HEK293 (cell line): Measurements from ENCODE around the gene NCF2.

ENCODE experiments used
- EGR2 ChIP-seq: fragments of 450-650 bp; formaldehyde crosslinking; IDR thresholded peaks from 2 replicates; pipeline ENCODE4 v1.5.1; 2016; ENCODE audit warnings: low read depth, missing biosample characterization, missing genetic modification characterization
- ELK4 ChIP-seq: IDR thresholded peaks from 2 replicates; pipeline ENCODE4 v1.6.1; 2011; ENCODE audit warnings: mild to moderate bottlenecking, low read depth, low read length, borderline replicate concordance
- GLIS2 ChIP-seq: fragments of 450-650 bp; formaldehyde crosslinking; IDR thresholded peaks from 2 replicates; pipeline ENCODE4 v1.5.1; 2016; ENCODE audit warnings: missing biosample characterization, missing genetic modification characterization
- HIC1 ChIP-seq: fragments of 450-650 bp; formaldehyde crosslinking; IDR thresholded peaks from 2 replicates; pipeline ENCODE4 v1.5.1; 2016; ENCODE audit warnings: missing biosample characterization, missing genetic modification characterization
- KLF16 ChIP-seq: fragments of 450-650 bp; formaldehyde crosslinking; IDR thresholded peaks from 2 replicates; pipeline ENCODE4 v1.5.1; 2017; ENCODE audit warnings: missing biosample characterization, missing genetic modification characterization
- KLF17 ChIP-seq: fragments of 450-650 bp; formaldehyde crosslinking; IDR thresholded peaks from 2 replicates; pipeline ENCODE4 v1.5.1; 2016; ENCODE audit warnings: missing biosample characterization, missing genetic modification characterization
- KLF9 ChIP-seq: fragments of 450-650 bp; formaldehyde crosslinking; IDR thresholded peaks from 2 replicates; pipeline ENCODE4 v1.5.1; 2016; ENCODE audit warnings: missing biosample characterization, missing genetic modification characterization, low read depth
- SP3 ChIP-seq: fragments of 450-650 bp; formaldehyde crosslinking; IDR thresholded peaks from 2 replicates; pipeline ENCODE4 v1.5.1; 2016; ENCODE audit warnings: missing biosample characterization, missing genetic modification characterization
- WT1 ChIP-seq: fragments of 450-650 bp; formaldehyde crosslinking; IDR thresholded peaks from 2 replicates; pipeline ENCODE4 v1.5.1; 2016; ENCODE audit warnings: missing biosample characterization, missing genetic modification characterization
- ZBTB17 ChIP-seq: fragments of 450-650 bp; formaldehyde crosslinking; IDR thresholded peaks from 2 replicates; pipeline ENCODE4 v1.5.1; 2016; ENCODE audit warnings: missing biosample characterization, missing genetic modification characterization
- ZBTB20 ChIP-seq: fragments of 450-650 bp; formaldehyde crosslinking; IDR thresholded peaks from 2 replicates; pipeline ENCODE4 v1.5.1; 2016; ENCODE audit warnings: missing biosample characterization, missing genetic modification characterization
- ZBTB8A ChIP-seq: fragments of 450-650 bp; formaldehyde crosslinking; IDR thresholded peaks from 2 replicates; pipeline ENCODE4 v1.5.1; 2016; ENCODE audit warnings: missing biosample characterization, missing genetic modification characterization
- ZEB2 ChIP-seq: fragments of 450-650 bp; formaldehyde crosslinking; IDR thresholded peaks from 2 replicates; pipeline ENCODE4 v1.5.1; 2016; ENCODE audit warnings: missing biosample characterization, missing genetic modification characterization
- ZFHX2 ChIP-seq: fragments of 450-650 bp; formaldehyde crosslinking; conservative IDR thresholded peaks from 2 replicates; pipeline ENCODE4 v1.5.1; 2016; ENCODE audit warnings: missing biosample characterization, missing genetic modification characterization
- ZFP37 ChIP-seq: fragments of 450-650 bp; formaldehyde crosslinking; IDR thresholded peaks from 2 replicates; pipeline ENCODE4 v1.5.1; 2016; ENCODE audit warnings: missing biosample characterization, missing genetic modification characterization
- ZIC2 ChIP-seq: fragments of 450-650 bp; formaldehyde crosslinking; IDR thresholded peaks from 2 replicates; pipeline ENCODE4 v1.5.1; 2016; ENCODE audit warnings: missing biosample characterization, missing genetic modification characterization
- ZNF10 ChIP-seq: fragments of 450-650 bp; formaldehyde crosslinking; IDR thresholded peaks from 2 replicates; pipeline ENCODE4 v1.5.1; 2017; ENCODE audit warnings: missing biosample characterization, missing genetic modification characterization
- ZNF18 ChIP-seq: fragments of 450-650 bp; formaldehyde crosslinking; IDR thresholded peaks from 2 replicates; pipeline ENCODE4 v1.5.1; 2016; ENCODE audit warnings: missing biosample characterization, missing genetic modification characterization
- ZNF341 ChIP-seq: fragments of 450-650 bp; formaldehyde crosslinking; IDR thresholded peaks from 2 replicates; pipeline ENCODE4; 2016; ENCODE audit warnings: low read depth, missing biosample characterization, missing genetic modification characterization
- ZNF513 ChIP-seq: fragments of 450-650 bp; IDR thresholded peaks from 2 replicates; pipeline ENCODE4 v1.5.1; 2018; ENCODE audit warnings: missing biosample characterization, missing genetic modification characterization
- ZNF518A ChIP-seq: fragments of 450-650 bp; formaldehyde crosslinking; conservative IDR thresholded peaks from 2 replicates; pipeline ENCODE4 v1.5.1; 2016; ENCODE audit warnings: low read depth, missing biosample characterization, missing genetic modification characterization
- ZNF596 ChIP-seq: fragments of 450-650 bp; IDR thresholded peaks from 2 replicates; pipeline ENCODE4 v1.5.0; 2018; ENCODE audit warnings: missing biosample characterization, mild to moderate bottlenecking, missing genetic modification characterization, moderate library complexity
- ZNF600 ChIP-seq: fragments of 450-650 bp; formaldehyde crosslinking; IDR thresholded peaks from 2 replicates; pipeline ENCODE4 v1.5.1; 2016; ENCODE audit warnings: missing biosample characterization, missing genetic modification characterization
- ZNF610 ChIP-seq: fragments of 450-650 bp; formaldehyde crosslinking; IDR thresholded peaks from 2 replicates; pipeline ENCODE4 v1.5.1; 2016; ENCODE audit warnings: missing biosample characterization, missing genetic modification characterization, borderline replicate concordance
- ZNF785 ChIP-seq: fragments of 450-650 bp; formaldehyde crosslinking; IDR thresholded peaks from 2 replicates; pipeline ENCODE4 v1.5.1; 2016; ENCODE audit warnings: missing biosample characterization, missing genetic modification characterization

The NCF2 gene

GRCh38 chr1:183635606-183636333 lies 45.5 kb upstream of the NCF2 start, which contains the start of gene ARPC5 (continued):
- TF ChIP-seq ZNF610 (tag by site-specific recombination) (peak; percentile 64; the same call in 1 of the 2 replicates), WT1 (tag by site-specific recombination) (0 out of 2 replicates have a peak, but pooled peaks have one; percentile 9), ZNF10 (tag by site-specific recombination) (peak; percentile 91), ZNF596 (tag by site-specific recombination) (peak; percentile 67; the same call in 1 of the 2 replicates), KLF9 (peak; percentile 74), ZFP37 (tag by site-specific recombination) (0 out of 2 replicates have a peak, but pooled peaks have one; percentile 78), SP3 (tag by site-specific recombination) (peak; percentile 70), ZIC2 (tag by site-specific recombination) (peak; percentile 90; the same call in 1 of the 2 replicates), KLF17 (tag by site-specific recombination) (peak; percentile 33), ZEB2 (tag by site-specific recombination) (peak; percentile 60), ZBTB8A (tag by site-specific recombination) (peak; percentile 82; the same call in 1 of the 2 replicates), ZBTB20 (peak; percentile 38; the same call in 1 of the 2 replicates), GLIS2 (tag by site-specific recombination) (peak; percentile 100), ZNF513 (tag by site-specific recombination) (no peak), ZBTB17 (tag by site-specific recombination) (peak; percentile 84), ELK4 (no peak), ZNF341 (tag by site-specific recombination) (peak; percentile 77), HIC1 (tag by site-specific recombination) (peak; percentile 85), KLF16 (tag by site-specific recombination) (0 out of 2 replicates have a peak, but pooled peaks have one; percentile 1), EGR2 (tag by site-specific recombination) (peak; percentile 75; the same call in 1 of the 2 replicates), ZNF785 (tag by site-specific recombination) (peak; percentile 94; the same call in 1 of the 2 replicates), ZNF518A (tag by site-specific recombination) (no peak), ZFHX2 (tag by site-specific recombination) (peak; percentile 86), ZNF600 (peak; percentile 90), ZNF18 (tag by site-specific recombination) (0 out of 2 replicates have a peak, but pooled peaks have one; percentile 33)
